GM13977 (cell line): ENCODE data around the gene PACS1.
A peak's percentile ranks its signal among the peaks of the same experiment; 100 is the strongest.

Experiments
- DNase-seq: peaks from one replicate; pipeline ENCODE4 v3.0.0; 2012; ENCODE audit warnings: low spot score
- in situ Hi-C: fragments of 300-500 bp; cut with MboI; formaldehyde crosslinking; loops from one replicate; pipeline ENCODE4 v1.12.0; 2022; ENCODE audit warnings: low sequenced_read_pairs, low pct_unique_long_range_greater_than_20kb, mixed read lengths, inconsistent platforms; ENCODE audit not compliant: unreplicated experiment
- TF ChIP-seq, protein P1 (sequence below): IDR thresholded peaks from 2 replicates; pipeline ENCODE4 v1.5.1; 2012; ENCODE audit warnings: mild to moderate bottlenecking, control low read depth; ENCODE audit not compliant: insufficient read depth; ENCODE audit errors: extremely low read depth, missing control alignments

PACS1 gene

DNA sequence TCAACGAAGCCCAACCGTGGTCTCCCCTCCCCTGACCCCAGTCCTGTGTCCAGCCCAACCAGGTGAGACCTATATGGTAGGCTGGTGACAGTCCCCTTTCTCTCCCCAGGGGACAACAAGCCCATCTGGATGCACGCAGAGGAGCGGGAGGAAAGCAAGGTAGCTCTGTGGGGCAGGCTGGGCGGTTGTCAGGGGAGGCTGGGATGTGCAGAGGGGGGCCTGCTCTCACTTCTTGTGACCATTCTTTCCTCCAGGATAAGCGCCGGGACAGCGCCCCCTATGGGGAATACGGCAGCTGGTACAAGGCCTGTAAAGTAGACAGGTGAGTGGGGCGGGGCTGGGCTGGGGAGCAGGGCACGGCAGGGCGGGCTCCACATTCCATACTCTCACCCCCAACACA is 194.8 kb downstream of the PACS1 start:
- DNase-seq: no peak
- TF ChIP-seq, protein P1, sequence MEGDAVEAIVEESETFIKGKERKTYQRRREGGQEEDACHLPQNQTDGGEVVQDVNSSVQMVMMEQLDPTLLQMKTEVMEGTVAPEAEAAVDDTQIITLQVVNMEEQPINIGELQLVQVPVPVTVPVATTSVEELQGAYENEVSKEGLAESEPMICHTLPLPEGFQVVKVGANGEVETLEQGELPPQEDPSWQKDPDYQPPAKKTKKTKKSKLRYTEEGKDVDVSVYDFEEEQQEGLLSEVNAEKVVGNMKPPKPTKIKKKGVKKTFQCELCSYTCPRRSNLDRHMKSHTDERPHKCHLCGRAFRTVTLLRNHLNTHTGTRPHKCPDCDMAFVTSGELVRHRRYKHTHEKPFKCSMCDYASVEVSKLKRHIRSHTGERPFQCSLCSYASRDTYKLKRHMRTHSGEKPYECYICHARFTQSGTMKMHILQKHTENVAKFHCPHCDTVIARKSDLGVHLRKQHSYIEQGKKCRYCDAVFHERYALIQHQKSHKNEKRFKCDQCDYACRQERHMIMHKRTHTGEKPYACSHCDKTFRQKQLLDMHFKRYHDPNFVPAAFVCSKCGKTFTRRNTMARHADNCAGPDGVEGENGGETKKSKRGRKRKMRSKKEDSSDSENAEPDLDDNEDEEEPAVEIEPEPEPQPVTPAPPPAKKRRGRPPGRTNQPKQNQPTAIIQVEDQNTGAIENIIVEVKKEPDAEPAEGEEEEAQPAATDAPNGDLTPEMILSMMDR: peak; percentile 40
- in situ Hi-C loops: no loop called here

DNA sequence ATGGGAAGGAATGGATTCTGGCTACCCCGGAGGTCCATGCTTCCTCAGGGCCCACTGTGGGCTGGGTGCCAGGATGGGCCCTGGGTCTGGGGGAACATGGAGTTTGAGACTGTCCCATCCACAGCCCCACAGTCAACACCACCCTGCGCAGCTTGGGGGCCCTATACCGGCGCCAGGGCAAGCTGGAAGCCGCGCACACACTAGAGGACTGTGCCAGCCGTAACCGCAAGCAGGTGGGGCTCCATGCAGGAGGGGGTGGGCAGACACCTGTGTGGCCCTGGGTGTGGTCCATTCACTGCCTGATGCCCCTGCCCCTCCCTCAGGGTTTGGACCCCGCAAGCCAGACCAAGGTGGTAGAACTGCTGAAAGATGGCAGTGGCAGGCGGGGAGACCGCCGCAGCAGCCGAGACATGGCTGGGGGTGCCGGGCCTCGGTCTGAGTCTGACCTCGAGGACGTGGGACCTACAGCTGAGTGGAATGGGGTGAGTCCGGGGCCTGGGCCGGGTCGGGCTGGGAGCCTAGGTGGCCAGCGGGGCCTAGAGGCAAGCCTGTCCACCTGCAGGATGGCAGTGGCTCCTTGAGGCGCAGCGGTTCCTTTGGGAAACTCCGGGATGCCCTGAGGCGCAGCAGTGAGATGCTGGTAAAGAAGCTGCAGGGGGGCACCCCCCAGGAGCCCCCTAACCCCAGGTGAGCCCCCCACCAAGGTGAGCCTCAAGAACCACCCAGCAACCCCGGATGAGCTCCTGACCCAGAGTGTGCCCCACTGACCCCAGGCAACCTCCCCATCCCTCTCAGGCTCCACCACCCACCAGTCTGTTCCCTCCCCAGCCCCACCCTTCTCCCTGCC is 195.7 kb downstream of the PACS1 start:
- DNase-seq: no peak
- TF ChIP-seq, protein P1: no peak
- in situ Hi-C loops: no loop called here

DNA sequence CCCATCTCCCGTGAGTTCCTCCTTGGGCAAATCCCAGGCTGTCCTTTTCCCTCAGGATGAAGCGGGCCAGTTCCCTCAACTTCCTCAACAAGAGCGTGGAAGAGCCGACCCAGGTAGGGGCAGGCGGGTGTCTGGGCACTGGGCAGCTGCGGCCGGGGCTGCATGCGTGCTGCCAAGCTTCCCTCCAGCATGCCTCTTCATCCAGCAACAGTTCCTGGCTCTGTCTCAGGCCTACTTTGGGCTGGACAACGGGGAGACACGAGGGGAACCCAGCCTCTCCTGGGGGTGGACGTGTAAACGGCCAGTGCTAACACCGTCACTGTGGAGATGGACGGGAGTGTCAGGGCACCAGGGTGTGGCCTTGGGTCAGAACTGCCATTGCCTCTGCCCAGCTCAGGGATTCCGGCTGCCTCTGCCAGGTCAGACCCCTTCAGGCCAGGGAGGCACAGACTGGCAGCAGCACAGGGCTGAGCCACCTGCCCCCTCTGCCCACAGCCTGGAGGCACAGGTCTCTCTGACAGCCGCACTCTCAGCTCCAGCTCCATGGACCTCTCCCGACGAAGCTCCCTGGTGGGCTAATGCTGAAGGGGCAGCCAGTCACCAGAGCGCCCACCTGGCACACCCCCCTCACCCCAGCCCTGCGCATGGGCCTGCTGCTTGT is 196.4 kb downstream of the PACS1 start:
- in situ Hi-C loops: no loop called here
- TF ChIP-seq, protein P1: no peak
- DNase-seq: no peak

DNA sequence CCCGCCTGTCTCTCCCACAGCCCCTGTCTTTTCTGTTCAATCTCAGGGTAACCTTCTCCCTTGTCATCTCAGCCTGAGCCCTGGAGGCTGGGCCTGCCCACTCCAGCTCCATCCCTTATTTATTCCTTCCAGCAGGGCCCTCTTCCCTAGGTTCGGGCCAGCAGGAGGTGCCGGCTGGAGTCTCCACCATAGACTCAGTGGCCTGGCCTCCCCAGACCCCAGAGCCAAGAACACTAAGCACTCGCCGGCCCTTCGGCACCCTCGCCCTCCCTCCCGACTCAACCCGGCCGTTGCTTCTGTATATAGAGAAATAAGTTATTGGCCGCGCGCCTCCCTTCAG is 196.9 kb downstream of the PACS1 start:
- in situ Hi-C loops: no loop called here
- no peak for DNase-seq
- TF ChIP-seq, protein P1: no peak

DNA sequence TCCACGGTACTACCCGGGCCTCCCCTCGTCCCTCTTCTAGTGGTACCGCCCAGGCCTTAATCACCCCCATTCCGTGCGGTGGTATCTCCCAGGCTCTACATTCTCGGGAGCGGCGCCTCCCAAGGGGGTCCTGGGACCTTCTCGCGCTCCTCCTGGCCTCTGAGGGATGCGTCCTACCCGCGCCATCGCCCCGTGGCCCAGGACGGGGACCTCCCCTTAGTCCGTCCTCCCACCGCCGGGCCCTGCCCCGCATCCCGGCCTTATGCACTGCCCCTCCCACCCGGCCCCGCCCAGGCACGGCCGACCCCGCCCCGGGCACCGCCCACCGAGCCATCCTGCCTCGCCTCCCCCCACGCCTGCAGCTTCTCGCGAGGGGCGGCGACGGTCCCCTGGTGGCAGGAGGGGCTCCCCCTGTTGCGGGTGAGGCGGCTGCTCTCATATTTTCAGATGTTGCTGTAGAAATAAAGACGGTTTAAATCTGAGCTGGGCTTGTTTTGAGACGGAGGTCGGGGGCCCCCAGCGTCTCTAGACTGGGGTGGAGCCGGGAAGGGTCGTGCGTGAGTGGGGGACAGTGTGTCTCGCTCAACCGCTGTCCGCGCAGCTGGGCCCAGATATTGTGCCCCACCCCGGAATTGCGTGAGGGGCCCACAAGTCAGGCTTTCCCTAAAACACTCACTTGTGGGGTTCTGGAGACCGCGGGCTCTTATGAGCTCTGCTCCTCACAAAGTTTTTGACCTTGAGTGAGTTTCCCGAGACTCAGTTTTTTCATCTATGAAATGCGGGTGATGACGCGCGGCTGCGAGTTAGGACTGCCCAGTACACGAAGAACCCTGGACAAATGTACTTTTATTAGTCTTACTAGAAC is 197.5 kb downstream of the PACS1 start:
- DNase-seq: peak; percentile 95
- TF ChIP-seq, protein P1: no peak
- in situ Hi-C loops: no loop called here

DNA sequence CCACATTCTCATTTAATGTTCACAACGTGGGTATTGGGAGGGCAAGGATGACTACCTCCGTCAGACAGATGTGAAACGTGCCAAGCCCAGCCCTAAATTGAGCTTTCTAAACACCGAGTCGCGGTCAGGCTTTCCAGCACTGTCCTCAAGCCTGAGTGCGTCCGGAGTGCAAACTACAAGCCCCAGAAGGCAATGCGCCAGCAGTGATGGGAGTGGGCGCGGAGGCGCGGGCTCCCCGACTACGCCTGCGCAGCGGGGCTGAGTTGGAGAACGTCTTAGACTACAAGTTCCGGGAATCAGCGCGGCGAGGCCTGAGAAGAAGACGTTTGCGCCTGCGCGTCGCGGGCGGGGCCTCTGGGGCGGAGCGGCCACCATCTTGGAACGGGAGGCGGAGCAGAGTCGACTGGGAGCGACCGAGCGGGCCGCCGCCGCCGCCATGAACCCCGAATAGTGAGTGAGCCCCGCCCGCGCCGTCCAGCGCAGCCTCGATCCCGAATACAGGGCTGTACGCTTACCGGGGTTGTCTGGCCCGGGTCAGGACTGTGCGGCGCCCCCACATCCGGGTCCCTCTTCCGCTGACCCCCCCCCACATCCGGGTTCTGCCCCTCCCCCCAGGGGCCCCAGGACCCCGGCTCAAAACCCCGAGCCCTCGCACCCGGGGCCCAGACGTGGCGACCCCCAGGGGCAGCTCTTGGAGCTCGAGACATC is 198.3 kb downstream of the PACS1 start, which contains the start of gene RAB1B:
RAB1B (plus strand) TSS at position 396 of the 708 bp plus-strand sequence; CDS start at position 437, 41 bp downstream.
- DNase-seq: peak; percentile 99
- in situ Hi-C loops: no loop called here
- TF ChIP-seq, protein P1: no peak
